ENCODE data around the gene ATP1A2.

Gene ATP1A2

GRCh38 chr1:160129558-160129957 is 14.0 kb downstream of the ATP1A2 start:
- TF ChIP-seq, protein P1, sequence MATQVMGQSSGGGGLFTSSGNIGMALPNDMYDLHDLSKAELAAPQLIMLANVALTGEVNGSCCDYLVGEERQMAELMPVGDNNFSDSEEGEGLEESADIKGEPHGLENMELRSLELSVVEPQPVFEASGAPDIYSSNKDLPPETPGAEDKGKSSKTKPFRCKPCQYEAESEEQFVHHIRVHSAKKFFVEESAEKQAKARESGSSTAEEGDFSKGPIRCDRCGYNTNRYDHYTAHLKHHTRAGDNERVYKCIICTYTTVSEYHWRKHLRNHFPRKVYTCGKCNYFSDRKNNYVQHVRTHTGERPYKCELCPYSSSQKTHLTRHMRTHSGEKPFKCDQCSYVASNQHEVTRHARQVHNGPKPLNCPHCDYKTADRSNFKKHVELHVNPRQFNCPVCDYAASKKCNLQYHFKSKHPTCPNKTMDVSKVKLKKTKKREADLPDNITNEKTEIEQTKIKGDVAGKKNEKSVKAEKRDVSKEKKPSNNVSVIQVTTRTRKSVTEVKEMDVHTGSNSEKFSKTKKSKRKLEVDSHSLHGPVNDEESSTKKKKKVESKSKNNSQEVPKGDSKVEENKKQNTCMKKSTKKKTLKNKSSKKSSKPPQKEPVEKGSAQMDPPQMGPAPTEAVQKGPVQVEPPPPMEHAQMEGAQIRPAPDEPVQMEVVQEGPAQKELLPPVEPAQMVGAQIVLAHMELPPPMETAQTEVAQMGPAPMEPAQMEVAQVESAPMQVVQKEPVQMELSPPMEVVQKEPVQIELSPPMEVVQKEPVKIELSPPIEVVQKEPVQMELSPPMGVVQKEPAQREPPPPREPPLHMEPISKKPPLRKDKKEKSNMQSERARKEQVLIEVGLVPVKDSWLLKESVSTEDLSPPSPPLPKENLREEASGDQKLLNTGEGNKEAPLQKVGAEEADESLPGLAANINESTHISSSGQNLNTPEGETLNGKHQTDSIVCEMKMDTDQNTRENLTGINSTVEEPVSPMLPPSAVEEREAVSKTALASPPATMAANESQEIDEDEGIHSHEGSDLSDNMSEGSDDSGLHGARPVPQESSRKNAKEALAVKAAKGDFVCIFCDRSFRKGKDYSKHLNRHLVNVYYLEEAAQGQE (IDR thresholded peaks at IDR 0.05; ENCODE audit: insufficient read depth in 1 of 2, low read depth in 2 of 2, low read length in 2 of 2) = no peak
- TF ChIP-seq TAF1 (IDR thresholded peaks at IDR 0.05; ENCODE audit: borderline replicate concordance, insufficient read depth, low read length) = no peak
- no peak for TF ChIP-seq FOXP2 (optimal IDR thresholded peaks at IDR 0.05; ENCODE audit: borderline replicate concordance, extremely low read depth, extremely low read length, insufficient read depth)
- TF ChIP-seq SIN3A (IDR thresholded peaks at IDR 0.05; ENCODE audit: borderline replicate concordance, insufficient read depth, low read length) = no peak
- TF ChIP-seq POLR2AphosphoS5 (IDR thresholded peaks at IDR 0.05; ENCODE audit: low read depth, low read length) = no peak

DNA sequence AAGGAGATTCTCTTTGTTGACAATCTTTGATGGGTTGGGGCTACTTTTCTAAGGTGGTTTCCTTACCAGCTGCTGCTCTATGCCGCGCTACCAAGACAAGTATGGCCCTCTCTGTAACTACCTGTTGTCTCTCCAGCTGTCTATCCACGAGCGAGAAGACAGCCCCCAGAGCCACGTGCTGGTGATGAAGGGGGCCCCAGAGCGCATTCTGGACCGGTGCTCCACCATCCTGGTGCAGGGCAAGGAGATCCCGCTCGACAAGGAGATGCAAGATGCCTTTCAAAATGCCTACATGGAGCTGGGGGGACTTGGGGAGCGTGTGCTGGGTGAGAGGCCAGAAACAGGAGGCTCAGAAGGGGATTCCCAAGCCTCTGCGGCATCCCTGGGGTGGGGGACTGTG is 14.4 kb downstream of the ATP1A2 start:
- TF ChIP-seq POLR2AphosphoS5 (IDR thresholded peaks at IDR 0.05; ENCODE audit: low read depth, low read length) = no peak
- TF ChIP-seq SIN3A (IDR thresholded peaks at IDR 0.05; ENCODE audit: borderline replicate concordance, insufficient read depth, low read length) = no peak

DNA sequence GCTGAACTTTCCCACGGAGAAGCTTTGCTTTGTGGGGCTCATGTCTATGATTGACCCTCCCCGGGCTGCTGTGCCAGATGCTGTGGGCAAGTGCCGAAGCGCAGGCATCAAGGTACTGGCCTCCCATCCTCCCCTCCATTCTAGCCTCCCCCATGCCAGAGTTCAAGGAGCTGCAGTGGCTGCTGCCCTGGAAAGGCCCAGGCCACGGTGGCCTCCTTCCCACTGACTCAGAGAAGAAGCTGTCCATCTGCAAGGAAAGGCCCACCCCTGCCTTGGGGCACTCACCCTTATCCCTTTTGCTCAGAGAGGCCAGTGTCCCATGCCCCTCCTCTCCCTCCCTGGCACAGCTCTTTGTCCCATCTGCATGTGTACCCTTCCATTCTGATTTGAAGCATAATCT is 14.9 kb downstream of the ATP1A2 start:
- TF ChIP-seq POLR2AphosphoS5 (IDR thresholded peaks at IDR 0.05; ENCODE audit: low read depth, low read length) = no peak
- TF ChIP-seq, protein P1 (IDR thresholded peaks at IDR 0.05; ENCODE audit: insufficient read depth in 1 of 2, low read depth in 2 of 2, low read length in 2 of 2) = no peak
- TF ChIP-seq SIN3A (IDR thresholded peaks at IDR 0.05; ENCODE audit: borderline replicate concordance, insufficient read depth, low read length) = no peak
- no peak for TF ChIP-seq TAF1 (IDR thresholded peaks at IDR 0.05; ENCODE audit: borderline replicate concordance, insufficient read depth, low read length)
- no peak for TF ChIP-seq FOXP2 (optimal IDR thresholded peaks at IDR 0.05; ENCODE audit: borderline replicate concordance, extremely low read depth, extremely low read length, insufficient read depth)

GRCh38 chr1:160130939-160131338 is 15.4 kb downstream of the ATP1A2 start:
- TF ChIP-seq SIN3A (IDR thresholded peaks at IDR 0.05; ENCODE audit: borderline replicate concordance, insufficient read depth, low read length) (no peak), FOXP2 (optimal IDR thresholded peaks at IDR 0.05; ENCODE audit: borderline replicate concordance, extremely low read depth, extremely low read length, insufficient read depth) (no peak), TAF1 (IDR thresholded peaks at IDR 0.05; ENCODE audit: borderline replicate concordance, insufficient read depth, low read length) (no peak), POLR2AphosphoS5 (IDR thresholded peaks at IDR 0.05; ENCODE audit: low read depth, low read length) (no peak)
- TF ChIP-seq, protein P1 (IDR thresholded peaks at IDR 0.05; ENCODE audit: insufficient read depth in 1 of 2, low read depth in 2 of 2, low read length in 2 of 2) = no peak

- no peak for TF ChIP-seq SIN3A (IDR thresholded peaks at IDR 0.05; ENCODE audit: borderline replicate concordance, insufficient read depth, low read length)
- no peak for TF ChIP-seq FOXP2 (optimal IDR thresholded peaks at IDR 0.05; ENCODE audit: borderline replicate concordance, extremely low read depth, extremely low read length, insufficient read depth)
- no peak for TF ChIP-seq POLR2AphosphoS5 (IDR thresholded peaks at IDR 0.05; ENCODE audit: low read depth, low read length)
- TF ChIP-seq, protein P1 (IDR thresholded peaks at IDR 0.05; ENCODE audit: insufficient read depth in 1 of 2, low read depth in 2 of 2, low read length in 2 of 2) = no peak
- TF ChIP-seq TAF1 (IDR thresholded peaks at IDR 0.05; ENCODE audit: borderline replicate concordance, insufficient read depth, low read length) = no peak
These were observed 16.4 kb downstream of the ATP1A2 start for GRCh38 chr1:160131803-160132565.
